GM06990 (cell line): ENCODE measurements around the gene MAGI1.

Experiments
- DNase-seq: peaks from one replicate; pipeline ENCODE4 v3.0.0-alpha.2; 2011; ENCODE audit not compliant: insufficient read length; ENCODE audit errors: extremely low read depth
- H3K27me3 ChIP-seq: replicated peaks from 2 replicates; pipeline ENCODE4 v1.6.0; 2011; ENCODE audit warnings: low read length; ENCODE audit not compliant: control insufficient read depth, insufficient read depth
- H3K36me3 ChIP-seq: 2 replicates; pipeline ENCODE4 v1.5.1; 2011; ENCODE audit warnings: low read length; ENCODE audit not compliant: control insufficient read depth, insufficient read depth
- H3K4me3 ChIP-seq: replicated peaks from 2 replicates; pipeline ENCODE4 v1.5.1; 2011; ENCODE audit warnings: low read depth, mild to moderate bottlenecking, control low read depth, low read length
- TF ChIP-seq, protein P1 (sequence below): IDR thresholded peaks from 2 replicates; pipeline ENCODE4 v1.5.1; 2011; ENCODE audit warnings: low read length, control low read depth, mild to moderate bottlenecking, inconsistent platforms; ENCODE audit not compliant: insufficient read depth, poor library complexity, severe bottlenecking

Gene MAGI1

DNA sequence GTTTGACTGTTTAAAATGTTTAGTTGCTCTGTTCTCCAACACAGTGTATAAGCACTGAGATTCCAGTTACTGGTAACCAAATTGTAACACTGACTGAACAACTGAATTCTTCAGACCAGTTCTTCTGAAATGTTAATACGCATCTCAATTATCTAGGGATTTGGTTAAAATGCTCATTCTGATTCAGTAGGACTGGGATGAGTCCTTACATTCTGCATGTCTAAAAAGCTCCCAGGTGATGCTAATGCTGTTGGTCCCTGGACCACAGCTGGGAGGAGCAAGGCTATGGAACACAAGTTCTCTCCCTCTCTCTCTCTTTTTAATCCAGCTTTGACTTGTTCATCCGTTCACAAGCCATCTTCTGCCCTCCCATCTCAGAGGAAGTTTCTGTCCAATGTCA is 380.3 kb downstream of the MAGI1 start:
- TF ChIP-seq, protein P1, sequence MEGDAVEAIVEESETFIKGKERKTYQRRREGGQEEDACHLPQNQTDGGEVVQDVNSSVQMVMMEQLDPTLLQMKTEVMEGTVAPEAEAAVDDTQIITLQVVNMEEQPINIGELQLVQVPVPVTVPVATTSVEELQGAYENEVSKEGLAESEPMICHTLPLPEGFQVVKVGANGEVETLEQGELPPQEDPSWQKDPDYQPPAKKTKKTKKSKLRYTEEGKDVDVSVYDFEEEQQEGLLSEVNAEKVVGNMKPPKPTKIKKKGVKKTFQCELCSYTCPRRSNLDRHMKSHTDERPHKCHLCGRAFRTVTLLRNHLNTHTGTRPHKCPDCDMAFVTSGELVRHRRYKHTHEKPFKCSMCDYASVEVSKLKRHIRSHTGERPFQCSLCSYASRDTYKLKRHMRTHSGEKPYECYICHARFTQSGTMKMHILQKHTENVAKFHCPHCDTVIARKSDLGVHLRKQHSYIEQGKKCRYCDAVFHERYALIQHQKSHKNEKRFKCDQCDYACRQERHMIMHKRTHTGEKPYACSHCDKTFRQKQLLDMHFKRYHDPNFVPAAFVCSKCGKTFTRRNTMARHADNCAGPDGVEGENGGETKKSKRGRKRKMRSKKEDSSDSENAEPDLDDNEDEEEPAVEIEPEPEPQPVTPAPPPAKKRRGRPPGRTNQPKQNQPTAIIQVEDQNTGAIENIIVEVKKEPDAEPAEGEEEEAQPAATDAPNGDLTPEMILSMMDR, result no peak
- H3K27me3 ChIP-seq, result no peaks in the 10 kb centered on the region
- no peaks in the 10 kb centered on the region for H3K36me3 ChIP-seq

DNA sequence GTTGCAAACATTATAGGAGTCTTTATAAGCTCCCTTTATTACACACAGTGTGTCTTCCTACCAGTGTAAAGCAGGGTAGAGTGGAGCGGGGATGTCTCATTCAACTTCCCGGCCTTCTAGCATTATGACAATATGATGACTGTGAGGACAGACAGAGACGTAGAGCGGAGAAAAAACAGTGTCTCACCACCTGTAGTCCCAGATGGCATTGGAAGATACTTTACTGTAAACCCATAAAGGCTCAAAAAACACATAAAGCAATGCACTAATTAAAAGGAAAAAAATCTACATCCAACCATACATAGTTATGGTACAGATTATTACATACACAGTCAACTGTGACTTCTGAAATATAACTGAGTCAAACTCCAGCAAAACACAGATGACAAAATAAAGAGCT is 383.7 kb downstream of the MAGI1 start:
- DNase-seq, result no peak

More for the DNA sequence above, 380.3 kb downstream of the MAGI1 start:
- no peak for DNase-seq
- H3K4me3 ChIP-seq, result no peak overlapping the region

DNA sequence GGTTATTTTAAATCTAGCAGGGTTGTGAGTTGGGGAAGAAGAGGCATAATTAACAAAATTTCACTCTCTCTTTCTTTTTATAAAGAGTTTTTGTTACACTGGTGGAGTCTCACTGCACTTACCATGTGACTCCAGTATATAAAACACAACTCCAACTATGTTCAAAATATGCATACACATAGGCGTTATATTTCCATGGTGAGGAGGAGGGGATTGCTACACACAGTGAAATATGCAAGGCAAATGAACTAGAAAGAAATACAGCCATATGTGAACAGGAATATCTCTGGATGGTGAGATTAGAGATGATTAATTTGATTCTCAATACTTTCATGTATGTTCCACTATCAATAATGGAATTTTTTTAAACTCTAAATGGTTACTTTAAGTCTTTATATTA is 385.0 kb downstream of the MAGI1 start:
- TF ChIP-seq, protein P1, result no peak
- Histone ChIP-seq H3K36me3 (no peaks in the 10 kb centered on the region), H3K27me3 (no peaks in the 10 kb centered on the region), H3K4me3 (no peak overlapping the region)
- no peak for DNase-seq

More for the DNA sequence above, 383.7 kb downstream of the MAGI1 start:
- no peak overlapping the region for H3K4me3 ChIP-seq
- no peaks in the 10 kb centered on the region for H3K27me3 ChIP-seq
- TF ChIP-seq, protein P1, result no peak
- H3K36me3 ChIP-seq, result no peaks in the 10 kb centered on the region

DNA sequence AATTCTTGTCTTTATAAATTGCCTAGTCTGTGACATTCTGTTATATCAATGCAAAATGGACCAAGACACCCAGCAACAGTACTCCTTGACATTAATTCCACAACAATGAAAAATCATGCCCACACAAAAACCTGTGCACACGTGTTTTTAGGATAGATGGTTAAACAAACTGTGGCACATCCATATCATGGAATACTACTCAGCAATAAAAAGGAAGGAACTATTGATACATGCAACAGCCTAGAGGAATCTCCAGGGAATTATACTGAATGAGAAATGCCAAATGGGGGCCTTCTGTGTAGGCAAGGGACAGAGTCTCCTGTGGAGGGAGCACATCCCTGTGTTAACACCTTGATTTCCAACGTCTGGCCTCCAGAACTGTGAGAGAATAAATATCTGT is 388.5 kb downstream of the MAGI1 start:
- Histone ChIP-seq H3K36me3 (no peaks in the 10 kb centered on the region), H3K4me3 (no peak overlapping the region), H3K27me3 (no peaks in the 10 kb centered on the region)
- TF ChIP-seq, protein P1, result no peak
- DNase-seq, result no peak

DNA sequence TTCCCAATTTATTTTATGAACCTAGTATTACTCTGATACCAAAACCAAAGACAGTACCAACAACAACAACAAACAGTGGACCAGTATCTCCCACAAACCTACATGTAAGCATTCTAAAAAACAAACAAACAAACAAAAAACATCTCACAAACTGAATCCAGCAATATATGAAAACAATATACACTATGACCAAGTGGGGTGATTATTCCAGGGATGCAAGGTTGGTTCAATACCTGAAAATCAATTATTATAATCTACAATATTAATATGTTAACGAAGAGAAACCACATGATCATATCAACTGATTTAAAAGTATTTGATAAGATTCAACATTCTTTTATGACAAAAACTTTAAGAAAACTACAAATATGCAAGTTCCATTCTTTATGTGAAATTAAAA is 391.3 kb downstream of the MAGI1 start:
- TF ChIP-seq, protein P1, result no peak
- no peak overlapping the region for H3K4me3 ChIP-seq
- H3K27me3 ChIP-seq, result no peaks in the 10 kb centered on the region
- no peaks in the 10 kb centered on the region for H3K36me3 ChIP-seq
- no peak for DNase-seq

DNA sequence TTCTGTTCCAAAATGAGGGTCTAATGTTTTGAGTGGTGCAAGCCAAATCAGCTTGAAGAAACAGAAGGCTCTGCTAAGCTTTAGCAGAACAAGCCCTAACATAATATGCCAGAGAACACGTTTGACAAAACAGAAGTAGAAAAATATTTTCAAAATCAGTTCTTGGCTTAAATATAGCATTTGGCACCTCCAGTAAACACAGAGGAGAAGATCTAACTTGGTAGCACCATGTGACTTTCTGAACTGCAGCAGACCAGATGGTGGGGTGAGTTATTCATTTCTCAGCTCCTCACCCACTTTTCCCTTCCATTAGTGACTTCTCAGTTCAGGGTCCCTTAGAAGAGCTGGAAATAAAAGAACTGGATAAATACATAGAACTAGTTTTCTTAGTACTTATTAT is 395.8 kb downstream of the MAGI1 start:
- Histone ChIP-seq H3K27me3 (no peaks in the 10 kb centered on the region), H3K36me3 (no peaks in the 10 kb centered on the region), H3K4me3 (no peak overlapping the region)
- DNase-seq, result no peak
- TF ChIP-seq, protein P1, result no peak
